ENCODE data around the gene CATSPER1. TPM values are rescaled to one million over a fixed set of nuclear protein-coding genes. Genes with fewer than 3 reads are reported as not detected.

The CATSPER1 gene
- total RNA-seq, 2 donors from 2014 or later, result not detected

DNA sequence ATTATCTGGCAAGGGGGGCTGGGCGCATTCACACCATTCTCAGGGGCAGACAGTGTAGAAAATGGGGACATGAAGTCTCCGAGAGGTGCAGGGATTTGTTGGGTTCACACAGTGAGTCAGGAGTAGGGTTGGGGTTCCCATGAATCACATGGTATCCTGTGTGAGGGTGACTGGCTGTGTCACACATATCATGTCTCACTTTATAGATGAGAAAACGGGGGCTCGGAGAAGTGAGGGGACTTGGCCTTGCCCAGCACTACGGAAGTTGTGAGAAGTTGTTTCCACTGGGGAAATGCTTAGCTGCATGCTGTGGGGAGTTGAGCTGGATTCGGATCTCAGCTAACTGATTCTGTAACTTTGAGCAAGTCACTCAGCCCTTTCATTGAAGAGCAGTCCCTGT, 18.5 kb upstream of the CATSPER1 start:
- no peak for DNase-seq (ENCODE audit: low spot score)
- TF ChIP-seq, protein P1, sequence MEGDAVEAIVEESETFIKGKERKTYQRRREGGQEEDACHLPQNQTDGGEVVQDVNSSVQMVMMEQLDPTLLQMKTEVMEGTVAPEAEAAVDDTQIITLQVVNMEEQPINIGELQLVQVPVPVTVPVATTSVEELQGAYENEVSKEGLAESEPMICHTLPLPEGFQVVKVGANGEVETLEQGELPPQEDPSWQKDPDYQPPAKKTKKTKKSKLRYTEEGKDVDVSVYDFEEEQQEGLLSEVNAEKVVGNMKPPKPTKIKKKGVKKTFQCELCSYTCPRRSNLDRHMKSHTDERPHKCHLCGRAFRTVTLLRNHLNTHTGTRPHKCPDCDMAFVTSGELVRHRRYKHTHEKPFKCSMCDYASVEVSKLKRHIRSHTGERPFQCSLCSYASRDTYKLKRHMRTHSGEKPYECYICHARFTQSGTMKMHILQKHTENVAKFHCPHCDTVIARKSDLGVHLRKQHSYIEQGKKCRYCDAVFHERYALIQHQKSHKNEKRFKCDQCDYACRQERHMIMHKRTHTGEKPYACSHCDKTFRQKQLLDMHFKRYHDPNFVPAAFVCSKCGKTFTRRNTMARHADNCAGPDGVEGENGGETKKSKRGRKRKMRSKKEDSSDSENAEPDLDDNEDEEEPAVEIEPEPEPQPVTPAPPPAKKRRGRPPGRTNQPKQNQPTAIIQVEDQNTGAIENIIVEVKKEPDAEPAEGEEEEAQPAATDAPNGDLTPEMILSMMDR (IDR thresholded peaks at IDR 0.05), result no peak
- Histone ChIP-seq H3K27me3 (no peaks in the 10 kb centered on the region), H3K9me3 (no peaks in the 10 kb centered on the region), H3K4me3 (no peak overlapping the region), H3K27ac (no peak overlapping the region), H3K36me3 (no peaks in the 10 kb centered on the region), H3K4me1 (peaks cover 3 to 24% of the 10 kb centered on the region in 2 donors)

DNA sequence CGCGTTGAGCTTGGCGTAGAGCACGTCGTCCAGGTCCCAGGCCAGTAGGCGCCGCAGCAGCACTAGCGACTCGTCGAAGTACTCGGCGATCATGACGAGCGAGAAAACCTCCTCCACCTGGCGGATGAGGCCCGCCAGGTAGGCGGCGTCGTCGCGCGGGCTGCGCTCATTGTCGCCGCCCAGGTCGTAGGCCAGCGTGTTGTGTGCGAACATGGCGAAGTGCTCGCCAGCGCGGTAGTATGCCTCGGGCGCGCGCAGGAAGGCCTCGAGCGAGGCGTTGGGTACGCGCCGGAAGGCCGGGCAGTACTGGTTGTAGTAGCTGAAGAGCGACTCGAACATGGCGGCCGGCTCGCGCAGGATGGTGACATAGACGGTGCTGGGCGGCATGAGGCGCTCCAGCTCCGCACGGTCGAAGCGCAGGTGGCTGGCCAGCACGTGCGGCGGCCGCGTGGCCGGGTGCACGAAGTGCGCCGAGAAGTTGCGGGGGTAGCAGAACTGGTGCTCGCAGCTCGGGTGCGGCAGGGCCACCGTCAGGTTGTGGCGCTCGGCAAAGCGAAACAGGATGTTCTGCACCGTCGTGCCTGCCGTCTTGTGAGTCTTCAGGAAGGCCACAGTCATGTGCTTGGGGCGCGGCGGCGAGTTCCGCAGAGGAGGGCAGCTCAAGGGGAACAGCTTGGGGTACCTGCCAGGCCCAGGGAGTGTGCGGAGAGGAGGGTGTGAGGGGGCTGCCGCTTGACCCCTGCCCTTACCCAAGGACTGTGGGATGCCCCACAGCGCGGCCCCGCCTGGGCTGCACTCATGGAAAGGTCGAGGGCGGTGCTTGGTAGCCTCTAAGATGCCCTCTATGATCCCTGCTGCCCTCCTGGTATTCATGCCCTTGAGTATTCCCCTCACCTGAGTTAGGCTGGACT, 17.0 kb upstream of the CATSPER1 start:
- no peak overlapping the region for H3K27ac ChIP-seq
- H3K36me3 ChIP-seq, result no peaks in the 10 kb centered on the region
- TF ChIP-seq, protein P1 (IDR thresholded peaks at IDR 0.05), result no peak
- H3K4me1 ChIP-seq, result peaks cover 3 to 18% of the 10 kb centered on the region in 2 donors
- no peaks in the 10 kb centered on the region for H3K9me3 ChIP-seq
- DNase-seq (ENCODE audit: low spot score), result no peak
- no peaks in the 10 kb centered on the region for H3K27me3 ChIP-seq
- no peak overlapping the region for H3K4me3 ChIP-seq

DNA sequence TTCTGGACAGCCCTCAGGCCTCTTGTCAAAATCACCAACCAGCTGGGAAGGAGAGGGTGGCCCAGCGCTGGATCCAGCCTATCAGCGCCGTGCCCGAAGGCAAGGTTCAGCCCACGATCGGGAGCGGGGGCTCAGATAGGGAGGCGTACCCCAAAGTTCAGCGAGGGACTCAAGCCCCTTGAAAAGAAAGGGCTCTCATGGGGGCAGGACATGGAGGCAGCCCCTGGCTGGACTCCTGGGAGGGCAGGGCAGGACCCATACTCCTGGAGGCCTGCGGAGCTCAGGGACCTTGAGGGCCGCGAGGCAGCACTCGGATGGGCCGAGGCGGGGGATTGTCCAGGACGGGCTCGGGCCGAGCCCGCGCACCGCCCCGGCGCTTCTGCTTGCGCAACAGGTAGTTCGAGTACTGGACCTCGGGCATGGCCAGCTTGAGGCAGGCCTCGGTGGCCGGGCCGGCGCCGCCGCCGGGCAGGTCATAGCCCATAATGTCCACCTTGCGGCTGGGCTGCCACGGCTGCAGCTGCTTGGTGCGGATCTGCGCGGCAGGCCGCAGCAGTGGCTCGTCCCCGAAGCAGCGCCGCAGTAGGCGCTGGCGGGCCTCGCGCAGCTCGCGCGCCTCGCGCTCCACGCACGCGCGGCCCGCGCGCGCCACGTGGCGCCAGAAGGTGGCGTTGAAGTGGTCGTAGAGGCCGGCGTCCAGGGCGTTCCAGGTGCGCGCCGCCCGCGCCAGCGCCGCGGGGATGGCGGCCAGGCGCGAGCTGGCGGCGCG, 16.1 kb upstream of the CATSPER1 start:
- Histone ChIP-seq H3K4me3 (no peak overlapping the region), H3K27me3 (no peaks in the 10 kb centered on the region), H3K9me3 (no peaks in the 10 kb centered on the region), H3K36me3 (no peaks in the 10 kb centered on the region), H3K4me1 (peaks cover 3 to 13% of the 10 kb centered on the region in 2 donors), H3K27ac (no peak overlapping the region)
- TF ChIP-seq, protein P1 (IDR thresholded peaks at IDR 0.05), result no peak
- DNase-seq (ENCODE audit: low spot score), result no peak

DNA sequence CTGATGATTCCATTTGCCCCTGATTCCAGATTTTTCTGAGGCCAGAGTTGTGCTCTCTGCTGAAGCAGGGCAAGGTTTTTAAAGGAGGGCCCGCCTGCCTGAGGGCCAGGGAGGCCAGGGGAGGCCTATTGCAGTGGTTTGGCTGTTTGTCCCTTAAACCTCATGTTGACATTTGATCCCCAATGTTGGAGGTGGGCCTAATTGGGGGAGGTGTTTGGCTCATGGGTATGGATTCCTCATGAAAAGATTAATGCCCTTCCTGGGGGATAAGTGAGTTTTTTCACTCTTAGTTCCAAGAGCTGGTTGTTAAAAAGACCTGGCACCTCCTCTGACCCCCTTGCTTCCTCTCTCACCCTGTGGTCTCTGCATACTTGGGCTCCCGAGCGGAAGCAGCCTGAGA, 13.5 kb upstream of the CATSPER1 start:
- Histone ChIP-seq H3K4me1 (peaks cover 0 to 6% of the 10 kb centered on the region in 2 donors), H3K9me3 (no peaks in the 10 kb centered on the region), H3K27ac (no peak overlapping the region), H3K36me3 (no peaks in the 10 kb centered on the region), H3K27me3 (no peaks in the 10 kb centered on the region), H3K4me3 (no peak overlapping the region)
- TF ChIP-seq, protein P1 (IDR thresholded peaks at IDR 0.05), result no peak
- no peak for DNase-seq (ENCODE audit: low spot score)

DNA sequence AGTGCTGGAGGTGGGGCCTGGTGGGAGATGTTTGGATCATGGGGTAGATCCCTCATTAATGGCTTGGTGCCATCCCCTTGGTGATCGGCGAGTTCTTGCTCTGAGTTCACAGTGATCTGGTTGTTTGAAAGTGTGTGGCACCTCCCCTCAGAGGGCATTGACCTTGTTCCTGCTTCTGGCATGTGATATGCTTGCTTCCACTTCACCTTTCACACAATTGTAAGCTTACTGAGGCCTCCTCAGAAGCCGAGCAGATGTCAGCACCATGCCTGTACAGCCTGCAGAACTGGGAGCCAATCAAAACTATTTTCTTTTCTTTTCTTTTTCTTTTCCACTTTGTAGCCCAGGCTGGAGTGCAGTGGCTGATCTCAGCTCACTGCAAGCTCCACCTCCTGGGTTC, 11.0 kb upstream of the CATSPER1 start:
- no peak overlapping the region for H3K27ac ChIP-seq
- H3K36me3 ChIP-seq, result no peaks in the 10 kb centered on the region
- H3K4me1 ChIP-seq, result peaks cover 0 to 6% of the 10 kb centered on the region in 2 donors
- TF ChIP-seq, protein P1 (IDR thresholded peaks at IDR 0.05), result no peak
- no peaks in the 10 kb centered on the region for H3K9me3 ChIP-seq
- DNase-seq (ENCODE audit: low spot score), result no peak
- no peak overlapping the region for H3K4me3 ChIP-seq
- no peaks in the 10 kb centered on the region for H3K27me3 ChIP-seq
